Spinal cord (tissue), 10 donors: ENCODE results near the gene RAPGEF1. TPM values are rescaled to one million over a fixed set of nuclear protein-coding genes. Genes with fewer than 3 reads are reported as not detected.
"Not testable (repeated sequence)": the region's sequence is repeated elsewhere in the genome, so short reads cannot be mapped to it uniquely, and the experiment has no call there.

Source experiments
- DNase-seq, 6 donors: peaks; one replicate each; pipeline versions ENCODE4 v3.0.0 to v3.0.0-alpha.2; 2013 to 2015; ENCODE audit warnings: low spot score in 6 of 6, low read depth in 4 of 6
- H3K27ac ChIP-seq: one replicate; pipeline ENCODE4 v1.5.1; 2013; ENCODE audit warnings: low read depth, low read length, control low read depth
- H3K27me3 ChIP-seq: one replicate; pipeline ENCODE4 v1.6.1; 2013; ENCODE audit warnings: low read length; ENCODE audit not compliant: control insufficient read depth, insufficient read depth
- H3K36me3 ChIP-seq: one replicate; pipeline ENCODE4 v1.6.1; 2013; ENCODE audit warnings: low read length; ENCODE audit not compliant: control insufficient read depth, insufficient read depth
- H3K4me1 ChIP-seq: one replicate; pipeline ENCODE4 v1.6.1; 2013; ENCODE audit warnings: low read length; ENCODE audit not compliant: control insufficient read depth, insufficient read depth
- H3K4me3 ChIP-seq: one replicate; pipeline ENCODE4 v1.5.1; 2013; ENCODE audit warnings: low read depth, low read length, control low read depth
- H3K9me3 ChIP-seq: one replicate; pipeline ENCODE4 v1.6.1; 2013; ENCODE audit warnings: low read length; ENCODE audit not compliant: control insufficient read depth, insufficient read depth
- WGBS: methylation state at CpG from one replicate; pipeline ENCODE4 v1.1.5; 2013; ENCODE audit warnings: missing lambda C conversion rate; ENCODE audit not compliant: insufficient coverage; 5-methylcytosine and 5-hydroxymethylcytosine counted together
- polyA plus RNA-seq, 2 donors: library from polyadenylated mRNA; unstranded; fragments of 120-200 nt; gene quantifications; one replicate each; pipeline ENCODE4 v1.2.1, GENCODE V29; 2013; ENCODE audit not compliant: insufficient read length in 2 of 2
- total RNA-seq, 2 donors: library from RNA; depleted of rRNA in 1 of 2; stranded (reverse); fragments of 120-200 nt in 1 of 2; fragments of >200 nt in 1 of 2; gene quantifications; one replicate each; pipeline versions ENCODE4 v1.2.3 to v1.2.4, GENCODE V29; 2013 to 2014
- donor health status: healthy.

The RAPGEF1 gene
- total and polyA plus RNA-seq, 4 donors: 39.7 to 175 (median 89.2) TPM

DNA sequence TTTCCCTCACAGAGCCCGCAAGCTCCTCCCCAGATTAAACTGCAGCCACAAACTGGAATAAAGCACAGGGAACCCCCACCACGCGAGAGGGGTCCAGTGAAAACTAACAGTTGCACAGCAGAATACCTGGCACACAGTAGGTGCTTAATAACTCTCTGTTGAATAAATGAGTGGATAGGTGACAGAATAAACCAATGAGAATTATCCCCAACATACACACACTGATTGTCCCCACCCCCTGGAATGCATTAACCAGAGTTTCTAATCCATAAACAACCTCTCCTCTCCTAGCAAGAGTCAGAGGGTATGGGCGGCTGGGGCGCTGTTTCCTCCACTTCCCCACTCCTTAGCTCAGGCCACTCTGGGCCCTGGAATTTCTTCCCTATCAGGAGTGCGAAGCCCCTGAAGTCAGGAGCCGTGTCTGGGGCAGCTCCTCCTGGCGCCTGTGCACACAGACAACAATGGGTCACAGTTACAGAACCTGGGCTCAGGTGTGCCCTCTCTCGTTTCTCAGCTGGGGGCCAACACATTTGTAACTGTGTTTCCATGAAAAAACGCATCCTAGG, 27.6 kb downstream of the RAPGEF1 start:
- no peaks in the 10 kb centered on the region for H3K9me3 ChIP-seq
- H3K4me3 ChIP-seq: no peak overlapping the region
- DNase-seq: no peak
- peaks cover 24% of the 10 kb centered on the region for H3K4me1 ChIP-seq
- H3K27me3 ChIP-seq: no peaks in the 10 kb centered on the region
- H3K36me3 ChIP-seq: peaks cover 7% of the 10 kb centered on the region
- H3K27ac ChIP-seq: no peak overlapping the region
- 87% methylated on average over 6 of the region's 10 CpGs for WGBS

DNA sequence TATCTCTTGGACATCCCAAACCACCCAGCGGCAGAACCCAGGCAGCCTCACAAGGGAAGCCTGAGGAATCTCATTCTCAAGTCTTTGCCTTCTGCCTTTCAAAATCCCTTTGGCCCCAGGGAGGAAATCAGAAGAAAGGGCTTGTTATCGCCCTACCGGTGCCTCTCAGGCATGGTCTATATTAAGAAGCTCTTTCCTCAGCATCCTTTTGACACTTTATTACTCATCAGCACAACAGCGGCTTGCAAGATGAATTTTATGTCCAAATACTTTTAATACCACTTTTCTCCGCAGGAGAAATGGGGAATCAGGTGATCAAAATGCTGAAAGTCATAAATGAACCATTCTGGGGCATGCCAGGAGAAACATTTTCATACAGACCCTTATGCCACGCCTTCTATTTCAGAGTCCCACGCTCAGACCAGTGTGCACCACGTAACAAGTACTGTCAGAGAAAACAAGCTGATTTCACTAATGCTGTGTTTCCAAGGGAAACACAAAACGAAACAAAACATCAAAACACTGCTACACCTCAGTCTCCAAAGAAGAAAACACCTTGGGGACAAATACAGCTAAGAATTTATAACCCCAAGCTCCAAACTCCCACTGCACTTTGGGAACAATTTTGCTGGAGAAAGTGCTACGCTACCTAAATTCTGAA, 30.0 kb downstream of the RAPGEF1 start:
- Histone ChIP-seq H3K27me3 (no peaks in the 10 kb centered on the region), H3K9me3 (no peaks in the 10 kb centered on the region), H3K36me3 (peaks cover 4% of the 10 kb centered on the region), H3K4me1 (peaks cover 28% of the 10 kb centered on the region), H3K4me3 (no peak overlapping the region), H3K27ac (peak overlapping the region; percentile 40)
- WGBS: 48% methylated on average over 6 of the region's 10 CpGs
- DNase-seq: peak in 1 of 6 donors; percentile 66

DNA sequence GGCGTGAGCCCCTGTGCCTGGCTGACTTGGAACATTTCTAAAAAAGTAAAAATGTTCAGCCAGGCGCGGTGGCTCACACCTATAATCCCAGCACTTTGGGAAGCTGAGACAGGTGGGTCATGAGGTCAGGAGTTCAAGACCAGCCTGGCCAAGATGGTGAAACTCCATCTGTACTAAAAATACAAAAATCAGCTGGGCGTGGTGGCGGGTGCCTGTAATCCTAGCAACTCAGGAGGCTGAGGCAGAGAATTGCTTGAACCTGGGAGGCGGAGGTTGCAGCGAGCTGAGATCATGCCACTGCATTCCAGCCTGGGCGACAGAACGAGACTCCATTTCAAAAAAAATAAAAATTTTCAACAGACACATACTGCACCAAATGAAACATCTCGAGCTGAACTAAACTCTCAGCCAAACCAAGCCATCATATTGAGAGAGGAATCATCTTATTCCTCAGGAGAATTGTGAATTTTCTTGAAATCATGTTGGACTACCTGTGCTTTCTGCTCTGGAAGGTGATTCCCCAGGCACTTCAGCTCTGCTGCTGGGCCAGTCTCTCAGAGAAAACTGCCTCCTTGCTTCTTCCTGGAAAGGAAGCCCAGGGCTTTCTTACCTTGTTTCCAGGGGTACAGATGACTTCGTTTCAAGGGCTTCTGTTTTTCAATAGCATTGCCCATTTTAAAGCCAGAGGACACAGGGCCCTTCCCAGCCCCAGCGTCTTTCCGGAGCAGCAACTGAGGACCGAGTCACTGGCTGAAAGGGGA, 30.7 kb downstream of the RAPGEF1 start:
- H3K4me1 ChIP-seq: peaks cover 31% of the 10 kb centered on the region
- H3K9me3 ChIP-seq, H3K27me3 ChIP-seq, DNase-seq, H3K36me3 ChIP-seq, H3K4me3 ChIP-seq: not testable (repeated sequence)
- H3K27ac ChIP-seq: peak overlapping the region; percentile 40
- WGBS: 94% methylated on average over 11 of the region's 14 CpGs

DNA sequence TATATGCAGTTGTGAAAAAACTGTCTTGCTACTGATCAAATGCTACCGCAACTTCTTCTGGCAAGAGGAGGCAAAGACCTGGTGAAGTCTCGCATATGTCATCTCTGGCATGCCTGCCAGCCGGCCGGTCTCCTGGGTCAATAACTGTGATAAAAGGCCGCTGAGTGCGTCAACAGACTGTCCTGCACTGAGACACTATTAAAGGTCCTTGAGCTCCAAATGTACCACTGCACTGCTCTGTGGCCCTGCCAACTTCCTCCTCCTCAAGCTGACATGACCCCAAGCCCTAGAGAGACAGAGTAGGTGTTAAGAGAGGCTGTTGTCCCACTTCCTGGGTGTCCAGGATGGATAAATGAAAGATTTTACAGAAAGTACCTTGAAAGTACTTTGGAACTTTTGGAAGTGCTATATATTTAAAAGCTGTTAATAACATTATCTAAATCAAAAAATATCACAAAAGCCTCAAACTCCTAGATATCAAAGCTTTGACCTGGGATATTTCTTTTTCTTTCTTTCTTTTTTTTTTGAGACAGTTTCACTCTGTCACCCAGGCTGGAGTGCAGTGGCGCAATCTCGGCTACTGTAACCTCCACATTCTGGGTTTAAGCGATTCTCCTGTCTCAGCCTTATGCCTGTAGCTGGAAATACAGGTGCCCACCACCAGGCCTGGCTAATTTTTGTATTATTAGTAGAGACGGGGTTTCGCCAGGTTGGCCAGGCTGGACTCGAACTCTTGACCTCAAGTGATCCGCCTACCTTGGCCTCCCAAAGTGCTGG, 31.5 kb downstream of the RAPGEF1 start:
- peaks cover 34% of the 10 kb centered on the region for H3K4me1 ChIP-seq
- H3K4me3 ChIP-seq: no peak overlapping the region
- H3K27ac ChIP-seq: no peak overlapping the region
- no peaks in the 10 kb centered on the region for H3K27me3 ChIP-seq
- 76% methylated on average over 10 of the region's 13 CpGs for WGBS
- DNase-seq: no peak
- no peaks in the 10 kb centered on the region for H3K36me3 ChIP-seq
- H3K9me3 ChIP-seq: no peaks in the 10 kb centered on the region

DNA sequence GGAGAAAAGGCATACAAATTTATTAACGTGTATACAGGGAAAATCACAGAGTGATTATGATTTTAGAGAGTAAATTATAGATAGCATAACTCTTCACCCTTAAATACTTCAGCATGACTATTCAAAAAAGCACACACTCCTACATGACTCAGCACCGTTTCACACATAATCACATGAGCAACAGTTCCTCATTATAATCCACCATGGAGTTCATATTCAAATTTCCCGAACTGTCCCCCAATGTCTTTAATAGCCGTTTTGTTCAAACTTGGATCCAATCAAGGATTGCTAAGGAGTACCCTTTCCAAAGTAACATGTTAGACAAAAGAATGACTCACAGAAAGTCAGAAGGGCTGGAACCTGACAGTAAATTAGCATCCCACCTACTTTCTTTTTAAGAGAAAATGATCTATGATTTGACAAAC, 32.1 kb downstream of the RAPGEF1 start:
- Histone ChIP-seq H3K4me3 (no peak overlapping the region), H3K27me3 (no peaks in the 10 kb centered on the region), H3K27ac (no peak overlapping the region), H3K4me1 (peaks cover 34% of the 10 kb centered on the region), H3K9me3 (no peaks in the 10 kb centered on the region), H3K36me3 (no peaks in the 10 kb centered on the region)
- WGBS: 20% methylated on average over 3 of the region's 4 CpGs
- no peak for DNase-seq

DNA sequence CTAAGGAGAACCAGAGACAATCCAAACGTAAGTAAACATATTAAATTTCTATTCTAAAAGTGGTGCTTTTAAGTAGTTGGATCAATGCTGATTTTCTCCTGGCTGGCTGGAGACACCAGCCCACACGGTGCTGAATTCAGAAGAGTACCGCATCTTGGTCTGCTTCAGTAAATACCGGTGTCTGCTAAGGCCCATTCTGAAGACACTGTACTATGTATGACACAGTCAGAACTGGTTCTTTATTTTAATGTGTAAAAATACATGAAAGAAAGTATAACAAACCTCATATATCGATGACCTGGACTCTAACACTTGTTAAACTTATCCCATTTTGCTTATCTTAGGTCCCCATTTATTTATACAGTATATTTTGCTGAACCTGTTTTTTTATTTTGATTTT, 32.8 kb downstream of the RAPGEF1 start:
- H3K27ac ChIP-seq: no peak overlapping the region
- WGBS: 75% methylated on average over 1 of the region's 5 CpGs
- H3K9me3 ChIP-seq: no peaks in the 10 kb centered on the region

DNA sequence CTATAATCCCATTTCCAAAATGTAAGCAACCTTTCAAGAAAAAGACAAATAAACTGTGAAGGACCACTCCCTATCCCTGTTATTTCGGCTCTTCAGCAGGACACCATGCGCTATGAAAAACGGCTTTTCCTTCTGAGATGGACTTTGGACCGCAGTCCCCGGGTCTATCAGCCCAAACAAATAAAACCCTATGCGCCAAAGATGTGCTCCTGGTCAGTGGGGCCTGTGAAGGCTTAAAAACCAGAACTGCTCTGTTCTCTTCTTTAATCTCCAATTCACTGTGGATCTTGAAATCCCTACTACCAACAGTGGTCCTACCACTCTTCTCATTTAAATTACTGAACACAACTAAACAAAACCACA, 33.3 kb downstream of the RAPGEF1 start:
- Histone ChIP-seq H3K27me3 (no peaks in the 10 kb centered on the region), H3K27ac (no peak overlapping the region), H3K4me3 (no peak overlapping the region), H3K36me3 (no peaks in the 10 kb centered on the region), H3K9me3 (no peaks in the 10 kb centered on the region), H3K4me1 (peaks cover 34% of the 10 kb centered on the region)
- DNase-seq: no peak
- 82% methylated on average over 6 of the region's 6 CpGs for WGBS

More for the DNA sequence above, 32.8 kb downstream of the RAPGEF1 start:
- Histone ChIP-seq H3K4me1 (peaks cover 34% of the 10 kb centered on the region), H3K27me3 (no peaks in the 10 kb centered on the region), H3K4me3 (no peak overlapping the region), H3K36me3 (no peaks in the 10 kb centered on the region)
- no peak for DNase-seq

DNA sequence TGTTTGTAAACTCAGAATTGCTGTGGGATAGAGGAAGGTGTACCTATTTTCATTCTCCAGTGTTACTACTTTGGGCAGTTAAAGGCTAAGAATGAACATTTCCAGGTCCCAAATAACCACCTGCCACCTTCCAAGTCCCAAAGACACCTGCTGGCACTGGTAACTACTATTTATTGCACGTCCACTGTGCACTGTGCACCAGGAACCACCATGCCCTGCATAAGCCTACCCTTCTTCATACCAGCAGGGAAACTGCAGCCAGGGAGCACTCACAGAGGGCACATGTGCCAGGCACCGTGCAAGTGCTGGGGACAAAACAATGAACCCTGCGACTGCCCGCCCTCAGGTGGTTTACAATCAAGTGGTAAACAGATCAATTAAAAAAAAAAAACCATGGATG, 34.9 kb downstream of the RAPGEF1 start:
- Histone ChIP-seq H3K36me3 (no peaks in the 10 kb centered on the region), H3K4me1 (peaks cover 30% of the 10 kb centered on the region), H3K9me3 (no peaks in the 10 kb centered on the region), H3K27ac (no peak overlapping the region), H3K27me3 (no peaks in the 10 kb centered on the region), H3K4me3 (no peak overlapping the region)
- 87% methylated on average over 3 of the region's 4 CpGs for WGBS
- no peak for DNase-seq

DNA sequence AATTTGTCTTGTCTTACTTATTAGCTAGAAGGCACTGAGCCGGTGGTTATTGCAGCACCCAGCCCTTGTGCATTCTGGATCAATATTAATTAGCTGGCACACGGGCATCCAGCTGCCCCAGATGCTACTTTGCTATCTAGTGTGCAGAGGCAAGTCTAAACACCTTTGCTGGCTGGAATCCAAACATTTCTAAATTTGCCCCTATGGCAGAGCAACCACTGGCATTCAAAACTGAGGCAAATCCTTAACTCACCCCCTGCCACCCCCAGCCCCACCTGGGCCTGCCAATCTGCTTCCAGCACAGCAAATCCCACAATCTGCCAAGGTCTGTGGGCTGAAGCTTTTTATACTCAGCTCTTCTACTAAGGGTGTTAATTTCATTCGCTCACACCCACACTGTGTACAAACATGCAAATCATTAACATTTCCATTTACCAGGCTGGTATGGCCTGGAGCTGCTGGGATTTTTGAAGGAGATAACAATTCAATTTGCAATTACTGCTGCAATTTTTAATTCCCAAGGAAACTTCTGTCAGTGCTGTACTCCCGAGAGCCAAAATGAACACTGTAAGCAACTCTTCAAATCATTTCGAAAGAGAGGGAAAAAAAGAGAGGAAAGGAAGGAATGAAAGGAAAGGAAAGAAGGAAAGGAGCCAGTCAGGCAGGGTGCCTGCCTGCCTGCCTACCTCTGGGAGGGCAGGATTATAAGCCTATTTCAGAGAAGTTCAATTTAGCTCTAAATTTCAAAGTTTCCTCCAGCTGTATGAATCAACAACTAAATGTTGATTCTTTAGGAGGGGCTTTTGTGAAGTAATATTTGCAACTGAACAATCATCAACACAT, 35.5 kb downstream of the RAPGEF1 start:
- Histone ChIP-seq H3K36me3 (no peaks in the 10 kb centered on the region), H3K4me3 (no peak overlapping the region), H3K9me3 (no peaks in the 10 kb centered on the region), H3K27ac (no peak overlapping the region), H3K27me3 (no peaks in the 10 kb centered on the region), H3K4me1 (peaks cover 30% of the 10 kb centered on the region)
- 37% methylated on average over 2 of the region's 5 CpGs for WGBS
- DNase-seq: peak in 2 of 6 donors; percentile 77 to 80
